Fibroblast of the conjunctiva (primary cell): ENCODE results near the gene B4GAT1.

Experiments used
- DNase-seq: peaks from one replicate; pipeline ENCODE4 v3.0.0-alpha.2; 2010; ENCODE audit warnings: low read depth

Gene B4GAT1

DNA sequence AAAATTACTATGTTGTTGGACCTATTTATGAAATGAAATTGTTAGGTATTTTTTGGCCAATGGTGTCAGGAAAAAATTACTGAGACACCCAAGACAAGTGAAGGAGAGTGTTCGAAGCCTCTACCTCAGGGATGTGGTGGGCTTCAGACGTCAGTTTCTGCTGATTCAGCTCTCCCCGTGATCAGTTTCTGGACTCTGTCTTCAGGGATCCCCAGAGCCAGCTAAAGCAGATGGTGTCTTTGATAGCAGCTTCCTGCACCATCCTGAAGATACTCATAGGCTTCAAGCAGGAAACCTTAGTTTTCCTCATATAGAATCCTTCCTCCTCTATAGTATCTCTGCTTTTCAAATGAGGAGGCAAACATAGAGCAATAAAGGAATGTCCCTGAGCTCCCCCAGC is 38.0 kb downstream of the B4GAT1 start:
- DNase-seq: no peak

- no peak for DNase-seq
These were observed 44.8 kb downstream of the B4GAT1 start for GRCh38 chr11:66302656-66303055.

DNA sequence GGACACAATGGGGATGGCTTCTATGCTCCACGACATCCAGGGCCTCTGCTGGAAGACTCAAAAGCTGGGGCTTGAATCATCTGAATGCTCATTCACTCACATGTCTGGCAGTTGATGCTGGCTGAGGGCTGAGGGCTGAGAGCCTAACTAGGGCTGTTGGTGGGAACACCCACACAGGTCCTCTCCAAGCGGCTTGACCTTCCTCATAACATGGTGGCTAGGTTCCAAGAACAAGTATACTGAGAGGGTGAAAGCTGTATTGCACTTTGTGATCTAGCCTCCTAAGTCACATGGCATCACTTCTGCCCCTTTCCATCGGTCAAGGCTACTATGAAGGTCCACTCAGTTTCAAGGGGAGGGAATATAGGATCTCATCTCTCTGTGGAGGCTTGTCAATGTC is 48.2 kb downstream of the B4GAT1 start:
- DNase-seq: no peak

DNA sequence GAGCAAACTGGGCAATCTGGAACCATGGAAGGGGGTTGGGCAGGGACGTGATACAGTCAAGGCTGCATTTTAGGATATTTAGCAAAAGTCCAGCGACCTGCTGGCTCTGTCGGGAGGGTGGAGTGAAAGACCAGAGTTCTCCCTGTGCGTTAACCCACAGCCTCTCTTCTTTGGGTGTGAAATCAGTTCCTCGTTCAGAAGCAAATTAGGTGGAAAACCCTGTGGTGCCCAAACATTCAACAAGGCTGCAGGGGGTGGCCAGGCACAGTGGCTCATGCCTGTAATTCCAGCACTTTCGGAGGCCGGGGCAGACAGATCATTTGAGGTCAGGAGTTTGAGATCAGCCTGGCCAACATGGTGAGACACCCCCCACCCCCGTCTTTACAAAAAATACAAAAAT is 49.8 kb downstream of the B4GAT1 start:
- no peak for DNase-seq
